HG02763 (cell line): Measurements from ENCODE around the gene ASPSCR1.
A peak's percentile ranks its signal among the peaks of the same experiment; 100 is the strongest.

Experiments used
- ATAC-seq: cut with Tn5 transposase; IDR thresholded peaks from one replicate; pipeline ENCODE4 v1.9.1; 2021; ENCODE audit warnings: mild to moderate bottlenecking, moderate library complexity; ENCODE audit not compliant: unreplicated experiment

Gene ASPSCR1

GRCh38 chr17:81977211-81977808, at the start of gene ASPSCR1:
ASPSCR1 (plus strand) TSS chr17:81977629; CDS start chr17:81977647, 18 bp downstream.
- peak; percentile 84 for ATAC-seq

DNA sequence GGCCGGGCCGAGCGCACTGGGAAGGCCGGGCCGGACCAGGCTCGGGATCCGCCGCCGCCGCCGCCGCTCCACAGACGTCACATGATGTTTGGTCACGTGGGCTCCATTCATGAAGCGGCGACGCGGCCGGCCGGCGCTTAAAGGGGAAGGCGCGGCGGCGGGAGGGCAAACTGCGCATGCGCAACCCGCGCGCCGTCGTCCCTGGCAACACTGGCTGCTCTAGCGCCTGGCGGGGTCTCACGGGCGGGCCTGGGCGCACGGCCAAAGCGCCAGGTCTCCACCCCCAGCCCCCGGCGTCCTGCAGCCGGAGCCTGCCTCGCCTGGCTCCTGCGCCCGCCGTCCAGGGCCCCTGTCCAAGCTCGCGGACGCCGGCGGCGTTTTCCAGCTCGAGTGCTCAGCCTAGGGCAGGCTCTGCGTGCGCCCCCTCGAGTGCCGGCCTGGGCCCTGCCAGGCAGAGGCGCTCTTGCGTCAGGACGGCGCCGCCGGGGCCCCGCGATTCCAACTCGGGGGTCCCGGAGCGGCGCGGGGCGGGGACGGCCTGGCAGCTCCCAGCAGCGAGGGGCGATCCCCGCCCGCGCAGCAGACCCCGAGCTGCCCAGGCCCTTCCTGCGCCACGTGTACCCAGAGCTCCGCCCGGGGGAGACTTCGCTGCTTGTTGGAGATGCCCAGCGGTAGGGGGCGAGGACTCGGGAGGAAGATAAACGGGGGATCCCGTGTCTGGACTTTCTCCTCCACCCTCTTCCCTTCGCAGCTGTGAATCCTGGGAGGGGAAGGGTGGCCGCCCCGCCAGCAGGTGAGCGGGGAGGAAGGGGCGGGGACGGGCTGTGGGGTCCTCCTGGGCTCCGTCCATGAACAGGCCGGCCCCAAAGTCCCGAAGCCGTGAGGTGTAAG, 49.5 kb upstream of the ASPSCR1 start, which contains the start of gene MAFG:
TSS of gene MAFG (minus strand) at position 83 of the 891 bp plus-strand sequence. CDS start 4,550 bp downstream, outside the sequence.
- ATAC-seq, result peak; percentile 69

DNA sequence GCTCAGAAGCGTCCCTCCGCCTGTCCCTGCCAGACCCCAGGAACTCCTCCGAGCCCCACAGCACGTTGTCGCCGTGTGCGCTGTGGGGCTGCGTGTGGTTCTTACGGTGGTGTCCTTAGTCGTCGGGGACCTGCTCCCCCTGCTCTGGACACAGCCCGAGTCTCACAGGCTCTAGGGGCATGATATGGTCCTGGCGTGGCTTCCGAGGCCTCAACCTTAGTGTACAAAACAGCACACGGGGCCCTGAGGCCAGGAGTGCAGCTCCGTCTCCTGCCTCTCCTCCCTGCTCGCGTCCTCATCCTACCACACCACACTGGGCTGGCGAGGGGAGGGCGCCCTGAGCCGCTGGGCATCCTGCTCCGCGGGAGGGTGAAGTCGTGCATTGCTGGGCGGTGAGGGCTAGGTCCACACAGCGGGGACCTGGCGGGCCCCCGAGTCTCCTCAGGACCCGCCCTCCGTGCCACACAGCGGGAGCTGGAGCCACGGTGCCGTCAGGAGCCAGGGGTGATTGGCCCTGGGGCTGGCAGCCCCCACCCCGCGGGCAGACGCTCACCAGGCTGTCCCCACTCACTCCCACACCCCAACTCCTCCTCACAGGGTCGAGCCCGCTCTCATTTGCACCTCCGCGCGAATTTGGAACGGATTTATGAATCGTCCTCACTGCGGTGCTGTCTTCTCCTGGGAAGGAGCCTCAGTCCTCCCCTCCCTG, 48.7 kb upstream of the ASPSCR1 start:
- ATAC-seq, result no peak

DNA sequence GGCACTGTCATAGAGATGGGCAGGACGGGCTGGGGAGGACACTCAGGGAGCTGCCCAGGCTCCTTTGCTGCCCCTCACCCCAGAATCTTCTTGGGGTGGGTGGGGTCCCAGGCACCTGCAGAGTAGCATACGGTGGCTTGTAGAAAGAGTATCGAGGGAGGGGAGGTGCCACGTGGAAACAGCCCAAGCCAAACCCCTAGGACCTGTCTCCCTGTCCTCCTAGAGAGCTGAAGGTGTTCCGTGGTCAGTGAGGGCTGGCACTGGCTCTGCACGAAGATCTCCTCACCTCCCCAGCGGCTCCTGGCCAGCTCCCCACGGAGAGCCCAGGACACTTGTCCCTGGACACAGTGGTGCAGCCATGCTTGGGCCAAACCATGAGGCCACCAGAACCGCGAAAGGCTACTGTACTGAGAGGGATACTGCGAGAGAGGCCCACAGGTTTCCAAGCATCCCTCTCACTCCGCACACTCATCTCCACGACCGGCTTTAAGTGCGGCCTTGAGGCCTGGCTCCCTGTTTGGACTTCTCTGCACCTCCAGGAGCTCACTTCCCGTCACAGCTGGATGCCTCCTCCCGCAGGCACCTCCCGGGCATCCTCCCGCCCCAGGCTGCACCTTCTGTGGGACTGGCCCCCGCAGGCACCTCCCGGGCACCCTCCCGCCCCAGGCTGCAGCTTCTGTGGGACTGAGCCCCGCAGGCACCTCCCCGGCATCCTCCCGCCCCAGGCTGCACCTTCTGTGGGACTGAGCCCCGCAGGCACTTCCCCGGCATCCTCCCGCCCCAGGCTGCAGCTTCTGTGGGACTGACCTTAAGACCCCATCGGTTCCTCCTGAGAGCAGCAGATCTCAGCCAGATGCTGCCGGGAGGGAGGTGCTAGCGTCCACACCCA, 47.9 kb upstream of the ASPSCR1 start:
- no peak for ATAC-seq

GRCh38 chr17:81930142-81931125, 47.0 kb upstream of the ASPSCR1 start:
- ATAC-seq, result no peak

- no peak for ATAC-seq
Observed at GRCh38 chr17:81931189-81931556, 46.3 kb upstream of the ASPSCR1 start.

DNA sequence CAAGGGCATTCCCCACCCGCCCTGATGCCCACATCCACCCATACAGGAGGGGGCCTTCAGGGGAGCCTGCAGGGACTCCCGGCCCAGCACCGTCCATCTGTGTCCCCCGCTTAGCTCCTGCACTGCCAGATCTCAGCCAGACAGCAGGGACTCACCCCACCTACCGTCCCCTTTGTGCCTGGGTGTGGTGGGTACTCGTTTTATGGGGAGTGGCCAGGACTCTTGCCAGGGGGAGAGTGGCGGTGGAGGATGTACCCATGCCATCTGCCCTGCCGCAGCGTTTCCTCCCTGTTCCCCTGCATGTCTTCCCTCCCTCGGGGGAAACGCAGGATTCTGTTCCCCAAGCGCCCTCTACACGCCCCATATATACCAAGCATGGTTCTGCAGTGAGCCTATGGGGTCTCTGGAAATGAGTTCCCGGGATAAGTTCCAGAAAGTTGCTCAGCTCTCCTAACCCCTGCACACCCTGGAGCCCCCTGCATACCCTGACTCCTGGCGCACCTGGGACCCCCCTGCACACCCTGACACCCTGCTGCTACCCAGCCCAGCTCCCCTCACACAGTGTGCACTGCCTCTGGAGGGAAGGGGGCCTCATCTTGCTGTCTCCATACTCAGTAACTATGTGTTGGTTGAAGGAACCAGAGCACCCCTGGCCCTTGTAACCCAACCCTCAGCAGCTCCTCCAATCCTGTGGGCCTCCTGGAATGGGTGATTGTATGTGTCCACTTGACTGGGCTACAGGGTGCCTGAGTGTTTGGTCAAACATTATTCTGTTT, 45.7 kb upstream of the ASPSCR1 start:
- ATAC-seq, result no peak

DNA sequence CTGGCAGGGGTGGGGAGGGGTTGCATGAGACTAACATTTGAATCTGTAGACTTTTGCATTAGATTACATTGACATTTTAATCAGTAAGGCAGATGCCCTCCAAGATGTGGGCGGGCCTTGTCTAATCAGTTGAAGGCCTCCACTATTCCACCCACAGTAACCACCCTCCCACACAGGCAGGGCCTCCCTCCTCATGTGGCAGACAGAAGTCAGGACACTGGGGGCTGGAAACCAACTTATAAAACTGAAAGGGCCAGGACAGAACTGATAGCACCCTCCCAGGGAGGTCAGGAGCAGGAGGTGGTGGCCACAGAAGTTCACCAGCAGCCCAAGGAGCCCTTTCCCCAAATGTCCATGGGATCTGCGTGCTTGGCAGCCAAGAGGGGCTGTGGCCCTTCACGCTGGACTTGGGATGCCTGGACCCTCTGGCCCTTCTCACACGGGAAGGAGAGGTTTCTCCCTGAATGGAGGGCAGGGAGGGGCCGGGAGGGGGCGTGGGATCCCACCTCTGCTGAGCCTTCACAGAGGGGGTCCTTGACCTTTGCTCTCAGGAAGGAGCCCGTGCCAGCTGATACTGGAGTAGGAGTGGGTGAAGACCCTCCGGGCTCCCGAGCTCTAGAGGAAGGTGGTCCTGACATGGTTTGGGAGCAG, 45.0 kb upstream of the ASPSCR1 start:
- ATAC-seq, result no peak

DNA sequence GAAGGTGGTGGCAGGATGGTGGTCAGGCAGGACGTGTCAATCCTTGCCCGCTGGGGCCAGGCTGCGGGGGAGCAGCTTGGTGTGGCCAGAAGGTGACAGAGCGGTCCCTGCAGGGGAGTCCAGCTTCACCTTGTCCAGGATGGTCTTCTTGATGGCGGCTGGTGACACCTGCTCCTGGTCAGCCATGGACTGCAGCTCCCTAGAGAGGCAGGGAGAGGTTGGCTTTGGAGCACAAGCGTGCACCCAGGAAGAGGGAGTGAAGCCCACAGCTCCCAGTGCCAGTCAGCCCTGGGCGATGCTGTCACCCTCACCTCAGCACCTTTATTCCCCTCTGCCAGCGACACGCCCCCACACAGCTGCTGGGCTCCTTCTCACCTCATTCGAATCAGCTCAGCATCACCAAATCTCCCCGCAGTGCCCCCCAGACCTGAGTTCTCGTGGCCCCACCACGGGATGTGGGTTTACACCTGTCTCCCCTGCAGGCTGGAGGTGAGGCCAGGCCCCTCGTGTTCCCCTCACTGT, 44.2 kb upstream of the ASPSCR1 start:
- no peak for ATAC-seq

DNA sequence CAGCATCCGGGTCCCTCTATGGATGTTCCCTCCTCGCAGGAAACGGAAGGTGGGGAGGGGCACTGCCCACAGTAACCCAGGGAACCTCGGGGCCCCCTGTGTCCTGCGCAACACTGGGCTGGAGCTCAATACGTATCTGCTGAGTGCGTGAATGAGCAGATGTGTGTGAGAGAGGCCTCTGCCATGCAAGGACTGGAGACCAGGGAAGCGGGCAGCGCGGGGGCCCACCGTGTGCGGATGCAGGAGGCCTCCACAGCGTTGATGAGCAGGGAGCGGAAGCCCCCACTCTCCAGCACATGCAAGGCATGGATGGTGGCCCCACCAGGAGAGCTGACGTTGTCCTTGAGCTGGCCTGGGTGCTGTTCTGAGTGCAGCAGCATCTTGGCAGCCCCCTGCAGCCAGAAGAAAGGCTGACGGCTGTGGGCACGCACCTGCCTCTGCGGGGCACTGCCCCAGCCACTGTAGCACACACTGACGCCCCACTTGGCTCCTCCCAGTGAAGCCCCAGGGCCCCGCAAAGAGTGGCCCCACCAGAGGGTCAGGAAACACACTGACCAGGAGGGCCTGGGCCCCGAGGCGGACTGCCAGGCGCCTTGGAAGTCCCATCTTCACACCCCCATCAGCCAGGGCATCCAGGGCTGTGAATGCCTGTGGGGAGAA, 43.2 kb upstream of the ASPSCR1 start:
- ATAC-seq, result no peak

DNA sequence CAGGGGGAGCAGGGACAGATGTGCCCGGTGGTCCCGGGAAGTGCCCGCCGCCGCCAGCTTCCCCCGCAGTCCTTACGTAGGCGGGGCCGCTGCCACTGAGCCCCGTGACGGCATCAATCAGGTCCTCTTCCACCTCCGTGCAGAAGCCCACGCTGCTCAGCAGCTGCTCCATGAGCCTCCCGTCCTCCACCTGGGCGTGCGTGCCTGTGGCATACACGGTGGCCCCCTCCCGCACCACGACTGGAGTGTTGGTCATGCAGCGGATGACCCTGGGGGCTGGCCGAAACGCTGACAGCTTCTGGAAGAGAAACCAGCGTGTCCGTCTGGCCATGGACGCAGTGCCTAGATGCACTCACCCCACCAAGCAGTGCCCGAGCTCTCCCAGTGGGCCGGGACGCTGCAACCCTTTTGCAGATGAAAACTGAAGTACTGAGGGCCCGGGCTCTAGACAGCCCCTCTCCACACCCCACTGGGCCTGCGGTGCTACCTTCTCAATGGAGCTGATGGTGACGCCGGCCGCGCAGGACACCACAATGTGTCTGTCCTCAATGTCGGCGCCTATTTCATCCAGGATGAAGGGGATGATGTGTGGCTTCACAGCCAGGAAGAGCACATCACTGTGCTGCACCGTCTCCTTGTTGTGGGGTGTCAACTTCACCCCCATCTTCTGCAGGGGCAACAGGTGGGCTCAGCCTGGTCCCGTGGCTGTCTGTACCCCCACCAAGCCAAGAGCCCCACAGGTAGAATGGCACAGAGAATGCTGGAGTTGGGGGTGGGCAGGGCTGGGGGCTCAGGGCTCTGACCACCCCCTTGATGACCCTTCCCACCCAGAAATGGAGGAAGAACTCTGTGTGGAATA, 42.4 kb upstream of the ASPSCR1 start:
- no peak for ATAC-seq

DNA sequence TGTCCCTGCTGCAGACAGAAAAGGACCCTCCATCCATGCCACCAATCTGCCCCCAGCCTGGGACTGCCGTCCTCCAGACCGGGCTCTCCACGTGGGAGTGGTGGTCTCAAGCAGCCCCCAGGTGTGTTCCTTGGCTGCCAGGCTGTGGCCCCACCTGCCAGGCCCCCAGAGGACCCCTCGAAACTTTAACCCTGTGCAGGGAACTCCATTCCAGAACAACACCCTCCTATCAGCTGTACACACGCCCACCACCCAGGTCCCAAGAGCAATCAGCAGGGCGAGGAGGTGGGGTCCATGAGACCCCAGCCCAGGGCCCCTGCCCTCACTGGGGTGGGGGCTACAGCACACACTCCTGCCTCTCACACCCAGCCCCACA, 41.7 kb upstream of the ASPSCR1 start:
- no peak for ATAC-seq

DNA sequence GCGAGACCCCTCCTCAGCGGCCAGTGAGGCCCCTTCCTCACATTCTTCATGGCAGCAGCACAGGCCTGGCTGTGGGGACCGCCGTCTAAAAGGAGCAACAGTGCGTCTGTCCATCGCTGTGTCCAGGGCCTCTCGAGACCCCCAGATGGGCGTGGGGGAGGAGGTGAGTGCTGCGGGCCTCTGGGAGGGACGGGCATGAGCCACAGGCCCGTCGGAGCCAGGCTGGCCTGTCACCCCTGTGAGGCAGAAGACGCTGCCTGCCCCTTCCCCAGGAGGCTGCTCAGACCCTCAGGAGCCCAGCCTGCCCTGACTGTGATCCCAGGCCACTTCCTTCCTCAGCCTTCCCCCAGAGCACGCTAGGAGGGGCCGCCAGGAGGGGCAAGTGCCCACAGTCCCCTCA, 38.2 kb upstream of the ASPSCR1 start:
- no peak for ATAC-seq

DNA sequence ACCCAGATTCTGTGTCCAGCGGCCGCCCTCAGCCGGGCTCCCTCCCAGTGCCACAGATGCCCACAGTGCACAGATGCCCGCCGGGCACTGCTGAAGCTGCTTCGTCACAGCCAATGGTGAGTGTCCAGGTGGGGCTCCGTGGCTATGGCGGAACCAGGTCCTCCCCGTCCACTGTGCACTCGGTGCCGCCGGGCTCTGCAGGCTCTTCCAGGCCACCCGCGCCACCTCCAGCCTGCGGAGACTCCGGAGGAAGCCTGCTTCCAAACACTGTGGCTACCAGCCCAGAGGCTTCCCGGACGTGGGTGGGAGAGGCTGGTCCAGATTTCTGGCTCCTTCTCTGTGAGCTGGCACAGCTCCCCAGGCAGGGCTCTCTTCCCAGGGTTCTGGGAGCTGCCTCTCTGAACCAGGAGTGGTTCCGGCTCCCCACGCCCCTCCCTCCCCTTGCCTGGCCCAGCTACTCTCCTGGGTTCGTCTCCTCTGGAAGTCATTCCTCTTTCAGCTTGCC, 37.5 kb upstream of the ASPSCR1 start:
- no peak for ATAC-seq

GRCh38 chr17:81940538-81941483, 36.6 kb upstream of the ASPSCR1 start:
- ATAC-seq, result no peak
